Endothelial cell (in vitro differentiated cells): ENCODE measurements around the gene FOXO6. TPM values are rescaled to one million over a fixed set of nuclear protein-coding genes. Genes with fewer than 3 reads are reported as not detected.

Experiments used
- DNase-seq: peaks from one replicate; pipeline ENCODE4 v3.0.0; 2021; ENCODE audit warnings: low spot score
- H3K27ac Mint-ChIP-seq: one replicate; pipeline ENCODE4 v1.8.0; 2021; ENCODE audit warnings: mixed read lengths, inconsistent platforms; ENCODE audit not compliant: unreplicated experiment
- H3K27me3 Mint-ChIP-seq: one replicate; pipeline ENCODE4 v1.8.0; 2021; ENCODE audit warnings: mild to moderate bottlenecking, moderate library complexity, mixed read lengths, inconsistent platforms; ENCODE audit not compliant: unreplicated experiment
- H3K36me3 Mint-ChIP-seq: one replicate; pipeline ENCODE4 v1.8.0; 2021; ENCODE audit warnings: mild to moderate bottlenecking, low read depth, mixed read lengths, inconsistent platforms; ENCODE audit not compliant: unreplicated experiment
- H3K4me1 Mint-ChIP-seq: one replicate; pipeline ENCODE4 v1.8.0; 2021; ENCODE audit warnings: mild to moderate bottlenecking, mixed read lengths, inconsistent platforms; ENCODE audit not compliant: unreplicated experiment
- H3K4me3 Mint-ChIP-seq: one replicate; pipeline ENCODE4 v1.8.0; 2021; ENCODE audit warnings: mild to moderate bottlenecking, mixed read lengths, inconsistent platforms; ENCODE audit not compliant: unreplicated experiment
- H3K9me3 Mint-ChIP-seq: one replicate; pipeline ENCODE4 v1.8.0; 2021; ENCODE audit warnings: mixed read lengths, inconsistent platforms; ENCODE audit not compliant: unreplicated experiment
- CTCF ChIP-seq: fragments of 200-600 bp; sonication (generic); IDR thresholded peaks from one replicate; pipeline ENCODE4 v1.5.0; 2021; ENCODE audit warnings: antibody characterized with exemption; ENCODE audit not compliant: unreplicated experiment
- total RNA-seq: library from RNA; stranded (reverse); fragmentation: NEBNext Ultra II Directional; extraction: Animal tissue kit (Norgen Biotek cat#: 25700); gene quantifications from one replicate; pipeline ENCODE4 v1.2.1, GENCODE V29; 2021; ENCODE audit not compliant: unreplicated experiment

FOXO6 gene
- total RNA-seq, 1 donor from 2014 or later: 0.23 TPM

- no peak overlapping the region for H3K4me3 Mint-ChIP-seq
- DNase-seq: no peak
- no peaks in the 10 kb centered on the region for H3K4me1 Mint-ChIP-seq
- no peaks in the 10 kb centered on the region for H3K9me3 Mint-ChIP-seq
- H3K27ac Mint-ChIP-seq: no peak overlapping the region
- no peak for TF ChIP-seq CTCF
- peaks cover 20% of the 10 kb centered on the region for H3K27me3 Mint-ChIP-seq
- no peaks in the 10 kb centered on the region for H3K36me3 Mint-ChIP-seq
These were observed 4.5 kb upstream of the FOXO6 start for GRCh38 chr1:41356752-41357151.

- DNase-seq: no peak
- Mint-ChIP-seq H3K9me3 (no peaks in the 10 kb centered on the region), H3K36me3 (no peaks in the 10 kb centered on the region), H3K4me3 (no peak overlapping the region), H3K27me3 (peaks cover 20% of the 10 kb centered on the region), H3K27ac (no peak overlapping the region), H3K4me1 (no peaks in the 10 kb centered on the region)
- no peak for TF ChIP-seq CTCF
These were observed 3.7 kb upstream of the FOXO6 start for GRCh38 chr1:41357451-41358101.

GRCh38 chr1:41358131-41359021 is 2.9 kb upstream of the FOXO6 start:
- Mint-ChIP-seq H3K27ac (peak overlapping the region; percentile 38), H3K36me3 (no peaks in the 10 kb centered on the region), H3K4me1 (no peaks in the 10 kb centered on the region), H3K4me3 (no peak overlapping the region), H3K27me3 (peaks cover 23% of the 10 kb centered on the region), H3K9me3 (no peaks in the 10 kb centered on the region)
- no peak for TF ChIP-seq CTCF
- no peak for DNase-seq

GRCh38 chr1:41359211-41360073 is 1.8 kb upstream of the FOXO6 start:
- Mint-ChIP-seq H3K27me3 (peaks cover 25% of the 10 kb centered on the region), H3K9me3 (no peaks in the 10 kb centered on the region), H3K27ac (peak overlapping the region; percentile 67), H3K4me1 (no peaks in the 10 kb centered on the region), H3K36me3 (no peaks in the 10 kb centered on the region), H3K4me3 (peak overlapping the region; percentile 60)
- TF ChIP-seq CTCF: no peak
- DNase-seq: no peak
